Activated B cell treated with CpG ODN at 0.5 μM for 24 hours (primary cell): Measurements from ENCODE around the gene PRKG1. TPM values are rescaled to one million over a fixed set of nuclear protein-coding genes. Genes with fewer than 3 reads are reported as not detected.

Source experiments
- ATAC-seq: fragments of 200-7000 bp; cut with Tn5 transposase; one replicate; pipeline ENCODE4 v1.10.0; 2021; ENCODE audit warnings: low read depth, mild to moderate bottlenecking, moderate library complexity
- CTCF ChIA-PET: fragments of 350-600 bp; sonication (Branson Sonifier 250); formaldehyde crosslinking; loops from one replicate; lab custom pipeline; 2021; ENCODE audit warnings: antibody characterized with exemption; lab: Charles Lee
- POLR2A ChIA-PET: fragments of 350-600 bp; sonication (Branson Sonifier 250); formaldehyde crosslinking; loops from one replicate; lab custom pipeline; 2021; ENCODE audit warnings: antibody characterized with exemption; lab: Charles Lee
- DNase-seq: peaks from one replicate; pipeline ENCODE4 v3.0.0; 2022
- H3K27ac Mint-ChIP-seq: one replicate; pipeline ENCODE4 v1.8.0; 2020; ENCODE audit warnings: mixed read lengths
- H3K27me3 Mint-ChIP-seq: one replicate; pipeline ENCODE4 v1.8.0; 2021; ENCODE audit warnings: mixed read lengths
- H3K36me3 Mint-ChIP-seq: one replicate; pipeline ENCODE4 v1.8.0; 2021; ENCODE audit warnings: low read depth, mixed read lengths
- H3K4me1 Mint-ChIP-seq: one replicate; pipeline ENCODE4 v1.8.0; 2021; ENCODE audit warnings: mixed read lengths
- H3K4me3 Mint-ChIP-seq: one replicate; pipeline ENCODE4 v1.8.0; 2020; ENCODE audit warnings: mild to moderate bottlenecking, mixed read lengths
- H3K9me3 Mint-ChIP-seq: one replicate; pipeline ENCODE4 v1.8.0; 2020; ENCODE audit warnings: mixed read lengths
- intact Hi-C: fragments of 100-400 bp; cut with micrococcal nuclease; formaldehyde crosslinking; loops from one replicate; pipeline ENCODE4 v1.15.1; 2024
- total RNA-seq: library from RNA; stranded (reverse); gene quantifications from 2 replicates; pipeline ENCODE4 v1.2.3, GENCODE V29; 2022
- TF ChIP-seq, protein P1 (sequence below): fragments of 200-600 bp; IDR thresholded peaks from one replicate; pipeline ENCODE4 v1.8.0; 2022; ENCODE audit warnings: antibody characterized with exemption, mild to moderate bottlenecking

PRKG1 gene
- total RNA-seq, 1 donor from 2014 or later = not detected

DNA sequence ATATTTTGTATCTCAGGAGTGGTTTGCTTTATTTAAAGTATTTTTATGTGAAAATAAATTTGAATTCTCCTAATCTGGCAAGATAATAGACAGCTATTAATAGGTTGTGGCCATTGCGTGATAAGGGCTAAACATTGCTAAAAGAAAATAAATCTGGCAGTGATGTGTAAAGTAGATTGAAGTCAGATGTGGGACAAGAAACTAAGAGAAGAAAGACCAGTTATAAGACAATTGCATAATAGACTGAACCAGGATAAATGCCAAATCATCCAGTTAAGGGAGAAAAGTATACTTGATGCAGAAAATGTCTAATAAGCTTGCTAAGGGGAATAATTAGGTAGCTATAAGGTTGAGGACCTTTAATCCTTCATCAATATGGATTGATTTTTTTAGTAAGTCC, 822.6 kb downstream of the PRKG1 start:
- Mint-ChIP-seq H3K27me3 (no peaks in the 10 kb centered on the region), H3K27ac (no peak overlapping the region), H3K36me3 (no peaks in the 10 kb centered on the region), H3K4me3 (no peak overlapping the region), H3K9me3 (no peaks in the 10 kb centered on the region), H3K4me1 (no peaks in the 10 kb centered on the region)
- TF ChIP-seq, protein P1, sequence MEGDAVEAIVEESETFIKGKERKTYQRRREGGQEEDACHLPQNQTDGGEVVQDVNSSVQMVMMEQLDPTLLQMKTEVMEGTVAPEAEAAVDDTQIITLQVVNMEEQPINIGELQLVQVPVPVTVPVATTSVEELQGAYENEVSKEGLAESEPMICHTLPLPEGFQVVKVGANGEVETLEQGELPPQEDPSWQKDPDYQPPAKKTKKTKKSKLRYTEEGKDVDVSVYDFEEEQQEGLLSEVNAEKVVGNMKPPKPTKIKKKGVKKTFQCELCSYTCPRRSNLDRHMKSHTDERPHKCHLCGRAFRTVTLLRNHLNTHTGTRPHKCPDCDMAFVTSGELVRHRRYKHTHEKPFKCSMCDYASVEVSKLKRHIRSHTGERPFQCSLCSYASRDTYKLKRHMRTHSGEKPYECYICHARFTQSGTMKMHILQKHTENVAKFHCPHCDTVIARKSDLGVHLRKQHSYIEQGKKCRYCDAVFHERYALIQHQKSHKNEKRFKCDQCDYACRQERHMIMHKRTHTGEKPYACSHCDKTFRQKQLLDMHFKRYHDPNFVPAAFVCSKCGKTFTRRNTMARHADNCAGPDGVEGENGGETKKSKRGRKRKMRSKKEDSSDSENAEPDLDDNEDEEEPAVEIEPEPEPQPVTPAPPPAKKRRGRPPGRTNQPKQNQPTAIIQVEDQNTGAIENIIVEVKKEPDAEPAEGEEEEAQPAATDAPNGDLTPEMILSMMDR = no peak
- ATAC-seq = no peak
- intact Hi-C loops = no loop called here
- no peak for DNase-seq
- CTCF ChIA-PET = no interaction called here
- POLR2A ChIA-PET = no interaction called here

DNA sequence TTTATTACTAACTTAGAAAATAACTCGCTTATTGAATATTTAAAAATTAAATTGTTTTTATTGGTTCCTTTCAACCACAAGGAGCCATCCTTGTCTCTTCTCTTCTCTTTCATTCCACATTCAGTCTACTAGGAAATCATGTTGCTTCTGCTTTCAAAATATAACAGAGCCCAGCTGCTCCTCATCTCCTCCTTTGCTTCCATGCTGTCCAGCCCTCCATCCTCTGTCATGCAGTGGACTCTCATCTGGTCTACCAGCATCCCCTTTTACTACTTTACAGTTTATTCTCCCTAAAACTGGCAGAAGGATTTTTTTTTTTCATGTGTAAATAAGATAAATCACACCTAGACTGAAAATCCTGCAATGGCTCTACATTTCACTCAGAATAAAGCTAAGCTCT, 823.3 kb downstream of the PRKG1 start:
- ChIA-PET POLR2A (no interaction called here), CTCF (no interaction called here)
- Mint-ChIP-seq H3K27me3 (no peaks in the 10 kb centered on the region), H3K4me1 (no peaks in the 10 kb centered on the region), H3K4me3 (no peak overlapping the region), H3K36me3 (no peaks in the 10 kb centered on the region), H3K9me3 (no peaks in the 10 kb centered on the region), H3K27ac (no peak overlapping the region)
- intact Hi-C loops = no loop called here
- TF ChIP-seq, protein P1 = no peak
- ATAC-seq (no peak), DNase-seq (no peak)

DNA sequence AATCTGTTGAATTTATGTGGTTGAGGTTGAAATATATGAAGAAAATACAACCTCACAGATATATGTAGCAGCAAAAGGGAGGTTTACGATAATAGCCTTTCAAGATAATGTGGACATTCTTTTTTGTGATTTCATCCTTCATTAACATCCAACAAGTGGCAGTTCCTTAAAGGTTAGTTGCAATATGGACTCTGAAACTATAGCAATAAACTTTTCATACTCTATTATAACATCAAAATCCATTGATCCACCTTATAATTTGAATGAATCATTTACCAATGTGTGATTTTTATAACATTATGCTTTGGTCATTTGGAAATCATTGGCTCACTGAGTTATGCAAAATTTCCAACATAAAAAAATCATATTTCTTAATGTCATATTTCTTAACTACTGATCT, 825.9 kb downstream of the PRKG1 start:
- H3K4me1 Mint-ChIP-seq = no peaks in the 10 kb centered on the region
- no peak for DNase-seq
- no peaks in the 10 kb centered on the region for H3K27me3 Mint-ChIP-seq
- CTCF ChIA-PET = no interaction called here
- no peak for ATAC-seq
- no peak overlapping the region for H3K27ac Mint-ChIP-seq
- H3K9me3 Mint-ChIP-seq = no peaks in the 10 kb centered on the region
- intact Hi-C loops = no loop called here
- H3K4me3 Mint-ChIP-seq = no peak overlapping the region
- POLR2A ChIA-PET = no interaction called here
- H3K36me3 Mint-ChIP-seq = no peaks in the 10 kb centered on the region
- TF ChIP-seq, protein P1 = no peak

DNA sequence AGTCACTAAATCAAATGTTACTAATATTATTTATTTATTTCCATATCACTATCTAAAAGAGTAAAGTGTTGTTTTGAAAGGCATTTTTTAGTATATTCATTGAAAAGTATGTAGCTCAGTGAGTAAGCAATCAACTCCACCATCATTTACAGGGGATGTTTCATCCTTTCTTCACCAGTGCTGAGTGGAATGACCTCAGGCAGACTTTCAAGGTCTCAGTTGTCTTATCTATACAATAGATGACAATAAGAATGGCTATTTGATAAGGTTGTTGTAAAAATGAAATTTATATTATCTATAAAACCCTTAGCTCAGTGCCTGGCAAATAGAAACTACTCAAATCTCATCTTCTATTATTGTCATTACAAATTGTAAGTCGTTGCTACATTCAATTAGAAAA, 829.4 kb downstream of the PRKG1 start:
- CTCF ChIA-PET = no interaction called here
- POLR2A ChIA-PET = no interaction called here
- DNase-seq (no peak), ATAC-seq (no peak)
- H3K4me1 Mint-ChIP-seq = no peaks in the 10 kb centered on the region
- intact Hi-C loops = no loop called here
- H3K27me3 Mint-ChIP-seq = no peaks in the 10 kb centered on the region
- no peaks in the 10 kb centered on the region for H3K9me3 Mint-ChIP-seq
- H3K4me3 Mint-ChIP-seq = no peak overlapping the region
- TF ChIP-seq, protein P1 = no peak
- H3K27ac Mint-ChIP-seq = no peak overlapping the region
- H3K36me3 Mint-ChIP-seq = no peaks in the 10 kb centered on the region

DNA sequence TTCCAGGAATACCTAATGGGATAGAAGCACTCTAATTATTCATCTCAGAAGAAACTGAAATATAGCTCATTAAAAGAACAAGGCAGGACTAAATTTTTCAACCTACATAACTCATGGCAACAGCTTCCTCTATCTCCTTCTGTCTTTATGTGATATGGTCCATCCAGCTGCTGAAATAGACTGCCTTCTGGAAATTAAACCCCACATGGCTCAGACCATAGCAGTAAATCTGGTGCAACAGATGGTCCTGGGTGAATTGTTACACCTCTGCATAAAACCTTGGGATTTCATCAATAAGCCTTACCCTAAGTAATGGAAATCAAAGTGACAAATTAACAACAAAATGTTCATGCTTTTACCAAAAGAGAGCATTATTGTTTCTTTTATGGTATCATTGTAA, 830.7 kb downstream of the PRKG1 start:
- ChIA-PET POLR2A (no interaction called here), CTCF (no interaction called here)

More for the DNA sequence above, 830.7 kb downstream of the PRKG1 start:
- Mint-ChIP-seq H3K4me1 (no peaks in the 10 kb centered on the region), H3K9me3 (no peaks in the 10 kb centered on the region), H3K27me3 (no peaks in the 10 kb centered on the region), H3K27ac (no peak overlapping the region), H3K4me3 (no peak overlapping the region), H3K36me3 (no peaks in the 10 kb centered on the region)
- intact Hi-C loops = no loop called here
- TF ChIP-seq, protein P1 = no peak
- DNase-seq (no peak), ATAC-seq (no peak)
